NCI-H128 (cell line): ENCODE results near the gene SLC2A6.

Source experiments
- DNase-seq: peaks from one replicate; lab custom pipeline; 2025; ENCODE audit not compliant: unreplicated experiment; lab: John Stamatoyannopoulos, UW

Gene SLC2A6

DNA sequence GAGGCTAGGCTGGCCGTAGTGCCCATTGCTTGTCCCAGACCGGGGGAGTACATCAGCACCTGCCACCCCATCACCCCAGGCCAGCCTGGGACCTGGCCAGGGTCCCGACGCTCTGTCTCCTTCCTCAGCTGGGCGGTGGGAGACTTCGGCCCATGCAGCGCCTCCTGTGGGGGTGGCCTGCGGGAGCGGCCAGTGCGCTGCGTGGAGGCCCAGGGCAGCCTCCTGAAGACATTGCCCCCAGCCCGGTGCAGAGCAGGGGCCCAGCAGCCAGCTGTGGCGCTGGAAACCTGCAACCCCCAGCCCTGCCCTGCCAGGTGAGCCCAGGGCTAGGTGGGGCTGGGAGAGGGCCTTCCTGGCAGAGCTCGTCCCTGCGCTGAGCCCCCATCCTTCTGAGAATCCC, 35.7 kb downstream of the SLC2A6 start:
- no peak for DNase-seq

DNA sequence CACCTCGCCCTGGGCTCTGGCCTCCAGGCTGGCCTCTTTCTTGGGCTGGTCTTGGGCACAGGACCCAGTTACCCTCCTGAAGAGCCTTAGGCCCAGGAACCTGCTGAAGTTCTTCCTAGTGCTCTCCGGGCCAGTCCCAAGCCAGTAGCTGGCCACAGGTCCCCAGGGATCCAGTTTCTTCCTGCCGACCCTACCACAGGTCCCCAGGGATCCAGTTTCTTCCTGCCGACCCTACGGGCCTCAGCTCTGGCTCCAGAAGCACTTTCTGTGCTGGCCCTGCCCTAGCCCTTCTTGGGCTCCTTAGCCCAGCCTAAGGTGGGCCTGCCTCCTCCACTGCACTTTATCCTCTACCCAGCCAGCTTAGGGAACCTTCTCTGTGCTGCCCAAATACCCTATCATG, 37.3 kb downstream of the SLC2A6 start:
- DNase-seq: no peak

DNA sequence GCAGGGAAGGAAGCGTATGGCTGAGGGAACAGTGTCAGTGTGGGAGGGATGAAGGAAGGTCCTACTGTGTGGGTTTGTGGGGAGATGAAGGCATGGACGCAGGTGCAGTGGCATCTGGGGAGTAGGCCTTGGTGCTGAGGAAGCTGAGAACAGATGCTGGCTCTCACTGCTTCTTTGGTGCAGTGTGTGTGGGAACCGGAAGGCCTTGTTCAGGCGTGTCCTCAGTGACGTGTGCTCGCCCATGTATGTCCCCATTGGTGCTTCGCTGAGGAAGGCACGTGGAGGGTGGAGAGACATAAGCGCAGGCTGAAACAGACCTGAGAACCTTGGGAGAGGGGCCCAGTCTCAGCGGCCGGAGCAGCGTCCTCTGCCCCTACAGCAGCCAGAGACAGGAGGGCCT, 38.0 kb downstream of the SLC2A6 start:
- DNase-seq: no peak

DNA sequence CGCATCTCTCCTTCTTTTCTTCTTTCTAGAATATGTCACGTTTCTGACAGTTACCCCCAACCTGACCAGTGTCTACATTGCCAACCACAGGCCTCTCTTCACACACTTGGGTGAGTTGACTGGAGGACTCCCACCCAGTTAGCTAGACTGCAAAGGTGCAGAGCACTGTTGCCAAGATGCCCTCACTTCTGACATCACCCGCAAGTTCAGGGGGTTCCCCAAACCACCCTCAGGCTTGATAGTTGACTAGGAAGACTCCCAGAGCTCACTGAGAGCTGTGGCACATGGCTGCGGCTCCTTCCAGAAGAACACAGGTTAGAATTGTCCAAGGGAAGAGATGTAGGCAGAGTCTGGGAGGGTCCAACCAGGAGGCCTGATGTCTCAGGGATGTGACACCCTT, 39.6 kb downstream of the SLC2A6 start:
- DNase-seq: no peak

DNA sequence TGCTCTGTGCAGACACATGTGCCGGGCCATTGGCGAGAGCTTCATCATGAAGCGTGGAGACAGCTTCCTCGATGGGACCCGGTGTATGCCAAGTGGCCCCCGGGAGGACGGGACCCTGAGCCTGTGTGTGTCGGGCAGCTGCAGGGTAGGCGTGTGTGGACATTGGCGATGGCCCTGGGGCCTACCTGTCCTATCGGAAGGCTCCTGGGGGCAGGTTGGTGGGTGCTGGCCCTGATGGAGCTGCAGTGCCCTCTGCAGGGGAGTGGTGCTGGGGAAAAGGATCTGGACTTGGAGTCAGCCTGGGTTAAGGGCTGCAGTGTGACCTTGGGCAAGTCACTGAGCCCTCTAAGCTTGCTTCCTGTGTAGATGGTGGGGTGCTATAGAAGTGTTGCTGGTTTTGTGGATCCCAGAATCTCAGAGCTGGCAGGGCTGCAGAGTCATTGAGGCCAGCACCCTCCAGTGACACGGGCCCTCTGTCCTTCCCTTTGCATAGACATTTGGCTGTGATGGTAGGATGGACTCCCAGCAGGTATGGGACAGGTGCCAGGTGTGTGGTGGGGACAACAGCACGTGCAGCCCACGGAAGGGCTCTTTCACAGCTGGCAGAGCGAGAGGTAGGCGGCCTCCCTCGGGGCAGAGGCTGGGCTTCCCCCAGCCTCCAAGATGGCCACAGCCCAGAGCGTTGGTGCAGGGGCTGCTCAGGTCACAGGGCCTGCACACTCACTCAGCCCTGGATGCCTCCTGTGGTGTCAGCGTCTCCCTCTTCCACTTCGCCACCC, 41.0 kb downstream of the SLC2A6 start:
- DNase-seq: no peak

DNA sequence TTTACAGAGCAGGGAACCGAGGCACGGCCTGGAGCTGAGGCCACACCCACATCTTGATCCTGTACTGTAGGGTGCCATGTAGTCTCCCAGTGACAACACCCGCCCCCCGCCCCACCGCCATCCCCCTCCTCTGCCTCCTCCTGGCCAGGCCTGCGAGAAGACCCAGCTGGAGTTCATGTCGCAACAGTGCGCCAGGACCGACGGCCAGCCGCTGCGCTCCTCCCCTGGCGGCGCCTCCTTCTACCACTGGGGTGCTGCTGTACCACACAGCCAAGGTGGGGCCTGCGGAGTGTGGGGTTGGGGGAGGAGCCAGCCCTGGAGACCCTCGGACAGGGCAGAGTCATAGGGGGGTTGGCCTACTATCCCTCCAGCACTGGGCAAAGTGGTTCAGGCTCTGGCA, 42.2 kb downstream of the SLC2A6 start:
- DNase-seq: no peak

DNA sequence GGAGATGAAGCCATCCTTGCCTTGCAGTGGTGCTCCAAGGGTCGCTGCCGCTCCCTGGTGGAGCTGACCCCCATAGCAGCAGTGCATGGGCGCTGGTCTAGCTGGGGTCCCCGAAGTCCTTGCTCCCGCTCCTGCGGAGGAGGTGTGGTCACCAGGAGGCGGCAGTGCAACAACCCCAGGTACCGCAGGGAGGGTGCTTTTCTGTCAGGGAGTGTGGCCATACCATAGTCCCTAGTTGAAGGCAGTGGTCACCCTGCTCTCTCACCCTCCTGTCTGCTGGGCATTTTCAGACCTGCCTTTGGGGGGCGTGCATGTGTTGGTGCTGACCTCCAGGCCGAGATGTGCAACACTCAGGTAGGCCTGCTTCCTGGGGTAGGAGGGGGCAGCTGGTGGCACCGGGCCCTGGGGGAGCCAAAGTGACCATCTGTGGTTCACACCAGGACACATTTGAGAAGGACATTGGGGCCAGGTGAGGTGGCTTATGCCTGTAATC, 45.5 kb downstream of the SLC2A6 start:
- DNase-seq: no peak

DNA sequence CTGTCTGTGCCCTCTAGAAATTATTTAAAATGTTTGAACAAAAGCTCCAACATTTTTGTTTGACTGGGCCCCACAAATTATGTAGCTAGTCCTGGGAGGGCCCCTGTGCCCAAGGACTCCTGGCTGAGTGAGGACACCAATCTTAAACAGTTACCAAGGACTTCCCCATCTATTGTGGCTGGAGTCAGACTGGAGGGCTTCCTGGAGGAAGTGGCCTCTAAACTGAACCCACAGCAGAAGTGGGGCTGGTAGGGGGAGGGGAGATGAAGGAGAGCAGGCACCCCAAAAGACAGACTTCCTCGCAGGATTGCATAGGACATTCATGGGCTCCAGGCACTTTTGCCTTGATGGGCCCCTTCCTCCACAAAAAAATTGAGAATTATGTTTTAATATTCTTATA, 48.7 kb downstream of the SLC2A6 start:
- DNase-seq: no peak

DNA sequence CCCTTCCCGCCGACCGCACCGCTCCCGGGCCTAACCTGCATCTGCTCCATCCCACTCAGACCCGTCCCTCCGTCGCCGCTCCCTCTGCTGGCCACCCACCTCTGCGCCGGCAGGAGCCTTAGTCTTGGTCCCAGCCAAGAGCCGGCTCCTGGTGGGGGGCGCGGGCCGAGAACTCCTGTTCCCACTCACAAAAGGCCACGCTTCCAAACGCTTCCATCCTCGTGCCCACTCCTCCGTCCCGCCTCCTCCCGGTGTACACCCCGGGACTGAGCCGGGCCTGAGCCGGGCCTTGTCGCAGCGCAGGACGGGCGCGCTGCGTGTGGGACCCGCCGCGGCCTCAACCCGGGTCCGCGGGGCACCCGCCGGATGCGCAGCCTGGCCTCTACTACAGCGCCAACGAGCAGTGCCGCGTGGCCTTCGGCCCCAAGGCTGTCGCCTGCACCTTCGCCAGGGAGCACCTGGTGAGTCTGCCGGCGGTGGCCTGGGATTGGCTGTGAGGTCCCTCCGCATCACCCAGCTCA, 49.2 kb downstream of the SLC2A6 start:
- DNase-seq: no peak

DNA sequence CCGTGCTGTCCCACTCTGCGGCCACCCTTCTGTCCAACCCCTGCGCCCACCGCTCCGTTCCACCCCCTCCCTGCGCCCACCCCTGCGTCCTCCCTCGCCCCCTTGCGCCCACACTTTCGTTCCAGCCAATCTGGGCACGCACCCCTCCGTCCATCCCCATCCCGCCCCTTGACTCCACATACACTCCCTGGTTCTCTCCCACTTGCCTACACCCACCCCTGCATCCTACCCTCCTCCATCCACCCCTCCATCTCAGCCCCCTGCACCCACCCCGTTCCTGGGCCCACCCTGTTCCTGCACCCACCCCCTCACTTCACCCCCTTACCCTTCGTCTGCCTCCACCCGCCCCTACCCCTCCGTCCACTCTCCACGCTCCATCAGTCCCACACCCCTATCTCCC, 49.7 kb downstream of the SLC2A6 start:
- DNase-seq: no peak

DNA sequence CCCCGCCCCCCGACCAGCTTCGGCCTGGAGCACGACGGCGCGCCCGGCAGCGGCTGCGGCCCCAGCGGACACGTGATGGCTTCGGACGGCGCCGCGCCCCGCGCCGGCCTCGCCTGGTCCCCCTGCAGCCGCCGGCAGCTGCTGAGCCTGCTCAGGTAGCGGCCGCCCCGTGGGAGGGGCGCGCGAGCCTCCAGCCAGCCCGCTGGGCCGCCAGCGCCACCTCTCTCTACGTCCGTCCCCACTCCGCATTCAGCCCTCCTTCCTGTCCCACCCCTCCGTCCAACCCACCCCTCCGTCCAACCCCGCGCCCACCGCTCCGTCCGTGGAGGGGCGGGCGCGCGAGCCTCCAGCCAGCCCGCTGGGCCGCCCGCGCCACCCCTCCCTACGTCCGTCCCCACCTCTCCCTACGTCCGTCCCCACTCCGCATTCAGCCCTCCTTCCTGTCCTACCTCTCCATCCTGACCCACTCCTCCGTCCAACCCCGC, 50.2 kb downstream of the SLC2A6 start:
- DNase-seq: no peak

DNA sequence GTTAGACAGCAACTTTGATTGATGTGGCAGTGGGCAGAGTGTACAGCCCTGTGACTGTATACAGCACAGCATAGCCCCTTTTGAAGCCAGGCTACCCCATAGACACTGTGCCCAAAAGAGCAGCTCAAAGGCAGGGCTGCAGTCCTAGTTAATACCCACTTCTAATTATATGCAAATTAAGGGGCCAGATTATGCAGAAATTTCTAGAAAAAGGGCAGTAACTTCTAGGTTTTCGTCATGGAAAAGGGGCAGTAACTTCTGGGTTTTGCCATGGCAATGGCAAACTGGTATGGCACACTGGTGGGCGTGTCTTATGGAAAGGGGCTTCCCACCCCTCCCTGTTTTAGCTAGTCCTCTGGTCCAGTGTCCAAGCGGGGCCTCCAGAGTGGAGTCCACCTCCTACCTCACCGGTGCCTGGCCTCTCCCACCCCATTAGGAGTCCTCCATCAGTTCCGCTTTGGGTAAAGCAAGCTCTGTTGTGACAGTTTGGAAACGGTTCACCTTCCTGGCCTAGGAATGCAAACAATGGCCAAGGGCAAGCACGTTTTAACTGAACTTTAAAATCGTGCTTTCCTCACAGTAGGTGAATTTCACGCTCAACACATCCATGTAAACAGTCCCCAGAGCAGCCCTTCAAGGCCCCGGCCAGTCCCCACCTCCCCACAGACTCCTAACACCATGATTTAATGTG, 51.1 kb downstream of the SLC2A6 start:
- DNase-seq: no peak

DNA sequence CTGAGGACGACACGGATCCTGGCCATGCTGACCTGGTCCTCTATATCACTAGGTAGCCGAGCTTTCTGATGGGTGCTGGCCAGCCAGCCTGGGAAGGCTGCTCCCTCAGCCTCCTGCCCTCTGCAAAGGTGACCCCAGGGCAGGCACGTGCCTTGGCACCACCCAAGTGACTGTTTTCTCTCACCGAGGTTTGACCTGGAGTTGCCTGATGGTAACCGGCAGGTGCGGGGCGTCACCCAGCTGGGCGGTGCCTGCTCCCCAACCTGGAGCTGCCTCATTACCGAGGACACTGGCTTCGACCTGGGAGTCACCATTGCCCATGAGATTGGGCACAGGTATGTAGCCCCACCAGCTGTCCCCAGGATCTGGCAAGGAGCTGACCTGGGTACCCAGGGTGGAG, 52.9 kb downstream of the SLC2A6 start:
- no peak for DNase-seq

DNA sequence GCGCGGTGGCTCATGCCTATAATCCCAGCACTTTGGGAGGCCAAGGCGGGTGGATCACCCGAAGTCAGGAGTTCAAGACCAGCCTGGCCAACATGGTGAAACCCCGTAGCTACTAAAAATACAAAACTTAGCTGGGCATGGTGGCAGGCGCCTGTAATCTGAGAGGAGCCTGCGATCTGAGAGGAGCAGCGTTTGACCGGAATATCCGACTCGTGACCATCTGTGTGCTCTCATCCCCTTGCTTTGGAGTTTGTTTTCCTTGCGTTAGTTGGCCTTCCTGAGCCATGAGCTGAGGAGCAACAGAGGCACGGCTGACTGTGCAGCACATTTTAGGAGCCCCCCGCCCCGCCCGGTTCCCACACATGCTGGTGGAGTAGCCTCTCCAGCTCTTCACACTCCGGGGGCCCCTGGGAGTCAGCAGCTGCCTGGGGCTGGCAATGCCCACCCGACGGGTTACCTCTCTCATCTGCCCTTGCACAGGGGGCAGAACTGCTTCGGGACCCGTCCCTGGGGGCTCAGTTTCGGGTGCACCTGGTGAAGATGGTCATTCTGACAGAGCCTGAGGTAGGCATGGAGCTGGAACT, 53.8 kb downstream of the SLC2A6 start:
- no peak for DNase-seq

DNA sequence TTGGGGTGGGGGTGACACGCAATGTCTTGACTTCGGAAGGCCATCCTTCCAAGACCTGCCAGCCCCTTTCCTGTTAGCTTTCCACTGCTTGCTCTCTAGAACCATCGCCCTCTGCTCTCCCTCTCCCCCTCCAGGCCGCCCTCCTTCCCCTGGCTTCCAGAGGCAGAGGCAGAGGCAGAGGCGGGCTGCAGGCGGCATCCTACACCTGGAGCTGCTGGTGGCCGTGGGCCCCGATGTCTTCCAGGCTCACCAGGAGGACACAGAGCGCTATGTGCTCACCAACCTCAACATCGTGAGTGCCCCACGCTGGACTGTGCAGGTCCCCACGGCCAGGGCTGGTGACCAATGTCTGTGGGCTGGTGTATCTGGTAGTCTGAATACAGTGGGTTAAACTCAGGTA, 54.7 kb downstream of the SLC2A6 start:
- no peak for DNase-seq

DNA sequence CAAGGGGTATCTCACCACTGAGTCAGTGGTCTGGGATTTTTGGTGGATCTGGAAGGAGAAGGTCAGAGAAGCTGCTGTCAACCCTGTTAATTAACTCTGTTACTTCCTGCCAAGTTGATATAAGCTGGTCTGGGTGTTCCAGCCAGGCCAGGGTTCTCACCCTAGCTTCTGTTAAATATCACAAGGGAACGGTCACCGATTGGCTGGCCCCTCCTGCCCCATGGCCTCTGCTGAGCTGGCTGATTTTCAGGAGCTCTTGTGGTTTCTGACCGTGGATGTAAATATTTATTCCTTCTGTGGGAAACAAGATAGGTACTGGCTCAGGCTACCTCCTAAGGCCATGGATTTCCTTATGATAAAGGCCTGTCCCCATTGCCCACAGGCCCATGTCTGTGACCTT, 55.7 kb downstream of the SLC2A6 start:
- no peak for DNase-seq

DNA sequence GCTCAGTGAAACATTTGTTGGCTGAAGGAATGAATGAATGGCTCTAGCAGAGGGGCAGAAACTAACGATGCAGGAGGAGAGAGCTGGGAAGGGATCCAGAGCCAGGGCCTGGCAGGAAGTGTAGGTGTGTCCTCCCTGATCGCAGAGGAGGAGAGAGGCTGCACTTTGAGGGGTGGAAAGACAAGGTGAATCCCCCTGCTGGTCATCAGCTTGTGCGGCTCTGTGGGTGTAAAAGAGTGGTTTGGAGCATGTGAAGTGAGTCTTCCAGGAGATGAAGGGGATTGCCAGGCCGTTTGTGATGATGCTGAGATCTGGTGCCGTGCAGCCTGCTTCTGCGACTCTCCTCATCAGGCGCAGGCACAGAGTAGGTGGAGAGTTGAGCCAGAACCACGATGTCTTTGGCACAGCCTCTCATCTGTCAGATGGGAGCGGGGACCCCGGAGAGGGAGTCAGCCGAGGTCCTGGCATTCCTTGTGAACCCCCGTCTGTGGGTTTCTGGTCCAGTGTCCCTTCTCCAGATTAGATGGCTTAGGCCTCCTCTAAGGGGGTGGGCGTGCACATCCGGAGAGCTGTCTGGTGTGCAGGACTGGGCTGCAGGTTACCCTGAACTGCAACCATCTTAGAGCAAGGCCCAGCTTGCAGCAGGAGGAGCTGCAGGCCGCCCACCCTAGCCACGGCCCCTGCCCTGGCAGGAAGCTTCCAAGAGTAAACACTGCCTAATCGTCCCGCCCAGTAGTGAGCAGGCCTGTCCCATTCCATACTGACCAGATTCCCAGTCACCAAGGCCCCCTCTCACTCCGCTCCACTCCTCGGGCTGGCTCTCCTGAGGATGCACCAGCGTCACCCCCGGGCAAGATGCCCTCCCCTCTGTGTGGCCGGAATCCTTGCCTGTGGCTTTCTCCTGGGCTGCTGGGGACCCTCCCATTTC, 57.0 kb downstream of the SLC2A6 start, which contains the start of gene ADAMTS13:
Gene ADAMTS13, plus strand, starts transcription at position 753 of the 928 bp plus-strand sequence. Its CDS starts 77 bp downstream, at position 830.
- DNase-seq: no peak
